Metanephros (tissue), 1 donor: ENCODE results near the gene JDP2. TPM values are rescaled to one million over a fixed set of nuclear protein-coding genes. Genes with fewer than 3 reads are reported as not detected.

Experiments
- total RNA-seq: library from RNA; depleted of rRNA; stranded (reverse); fragments of >200 nt; gene quantifications from one replicate; pipeline ENCODE4 v1.2.3, GENCODE V29; 2014

JDP2 gene
- total RNA-seq, result 29.1 TPM

GRCh38 chr14:75427482-75428229, at the start of gene JDP2:
Gene JDP2 (plus strand): TSS chr14:75428022. CDS start chr14:75437921, 9,899 bp downstream.

GRCh38 chr14:75522224-75522982, 94.6 kb downstream of the JDP2 start, which contains the start of gene BATF:
Gene BATF (plus strand): TSS chr14:75522469. CDS start chr14:75522683, 214 bp downstream.

Other genes with a start within 250 kb of the JDP2 start
- 197 TPM for gene FOS, start 149.2 kb upstream of the JDP2 start, total RNA-seq
- 1.8 TPM for gene BATF, start 94.4 kb downstream of the JDP2 start, total RNA-seq
- gene FLVCR2, start 150.6 kb downstream of the JDP2 start, total RNA-seq, result 6.2 TPM
- 9.8 TPM for gene ERG28, start 232.9 kb downstream of the JDP2 start, total RNA-seq
- gene TTLL5, start 233.2 kb downstream of the JDP2 start, total RNA-seq, result 24.8 TPM